Thyroid gland (tissue), 4 donors: ENCODE measurements around the gene FLOT2.

ENCODE experiments used
- CTCF ChIP-seq, 6 experiments: fragments of 200-600 bp in 3 of 6; fragments of 450-650 bp in 3 of 6; sonication (generic) in 3 of 6; IDR thresholded peaks; one replicate each; pipeline ENCODE4 v1.5.1; 2016 to 2019; ENCODE audit warnings: antibody characterized with exemption in 6 of 6, mild to moderate bottlenecking in 2 of 6, inconsistent platforms in 1 of 6, moderate library complexity in 1 of 6
- POLR2A ChIP-seq, 2 donors: fragments of 450-650 bp; IDR thresholded peaks; one replicate each; pipeline ENCODE4 v1.6.1; 2017; ENCODE audit warnings: antibody characterized with exemption in 2 of 2, mild to moderate bottlenecking in 2 of 2, moderate library complexity in 1 of 2

- TF ChIP-seq CTCF (IDR thresholded peaks at IDR 0.05), result no peak
- TF ChIP-seq POLR2A (IDR thresholded peaks at IDR 0.05), result no peak
Measured at GRCh38 chr17:28944862-28945741, 47.6 kb upstream of the FLOT2 start.
